Subcutaneous adipose tissue (tissue), 4 donors: Measurements from ENCODE around the gene ELOA. TPM values are rescaled to one million over a fixed set of nuclear protein-coding genes. Genes with fewer than 3 reads are reported as not detected.

Experiments used
- CTCF ChIP-seq: fragments of 450-650 bp; IDR thresholded peaks from one replicate; pipeline ENCODE4 v1.5.1; 2016; ENCODE audit warnings: low read depth, mild to moderate bottlenecking, control low read depth, antibody characterized with exemption, moderate library complexity
- total RNA-seq, 4 donors: library from RNA; depleted of rRNA; stranded (reverse); fragments of >200 nt; gene quantifications; one replicate each; pipeline ENCODE4 v1.1.0, GENCODE V29; 2016

Gene ELOA
- total RNA-seq: 10 to 100 TPM; 45.9 to 56.9 (median 55.6) TPM

GRCh38 chr1:23743287-23744152, at the start of gene ELOA:
ELOA (plus strand) TSS chr1:23743471; CDS start chr1:23743504, 33 bp downstream.
- TF ChIP-seq CTCF: no peak

- TF ChIP-seq CTCF: no peak
These were observed 49.7 kb upstream of the ELOA start for GRCh38 chr1:23693599-23693998.

GRCh38 chr1:23694371-23694770, 48.9 kb upstream of the ELOA start:
- no peak for TF ChIP-seq CTCF

- TF ChIP-seq CTCF: no peak
These were observed 47.6 kb upstream of the ELOA start for GRCh38 chr1:23695667-23696066.

GRCh38 chr1:23696335-23696989, 46.8 kb upstream of the ELOA start:
- TF ChIP-seq CTCF: no peak

- TF ChIP-seq CTCF: no peak
These were observed 44.8 kb upstream of the ELOA start for GRCh38 chr1:23698466-23698865.
